ENCODE results near the gene HHAT. TPM values are rescaled to one million over a fixed set of nuclear protein-coding genes. Genes with fewer than 3 reads are reported as not detected.

Gene HHAT
- total RNA-seq, 1 experiment from 2014 or later: 3.0 TPM

- no peaks in the 10 kb centered on the region for H3K36me3 ChIP-seq (ENCODE audit: insufficient read depth, low read length, poor library complexity, severe bottlenecking)
- no peaks in the 10 kb centered on the region for H3K4me1 ChIP-seq (ENCODE audit: insufficient read depth, low read length, poor library complexity, severe bottlenecking)
- H3K4me3 ChIP-seq (ENCODE audit: low read depth, low read length, poor library complexity, severe bottlenecking): no peak overlapping the region
- TF ChIP-seq EZH2 (IDR thresholded peaks at IDR 0.05; ENCODE audit: borderline replicate concordance, low read depth, low read length, poor library complexity, severe bottlenecking): no peak
- TF ChIP-seq, protein P1, sequence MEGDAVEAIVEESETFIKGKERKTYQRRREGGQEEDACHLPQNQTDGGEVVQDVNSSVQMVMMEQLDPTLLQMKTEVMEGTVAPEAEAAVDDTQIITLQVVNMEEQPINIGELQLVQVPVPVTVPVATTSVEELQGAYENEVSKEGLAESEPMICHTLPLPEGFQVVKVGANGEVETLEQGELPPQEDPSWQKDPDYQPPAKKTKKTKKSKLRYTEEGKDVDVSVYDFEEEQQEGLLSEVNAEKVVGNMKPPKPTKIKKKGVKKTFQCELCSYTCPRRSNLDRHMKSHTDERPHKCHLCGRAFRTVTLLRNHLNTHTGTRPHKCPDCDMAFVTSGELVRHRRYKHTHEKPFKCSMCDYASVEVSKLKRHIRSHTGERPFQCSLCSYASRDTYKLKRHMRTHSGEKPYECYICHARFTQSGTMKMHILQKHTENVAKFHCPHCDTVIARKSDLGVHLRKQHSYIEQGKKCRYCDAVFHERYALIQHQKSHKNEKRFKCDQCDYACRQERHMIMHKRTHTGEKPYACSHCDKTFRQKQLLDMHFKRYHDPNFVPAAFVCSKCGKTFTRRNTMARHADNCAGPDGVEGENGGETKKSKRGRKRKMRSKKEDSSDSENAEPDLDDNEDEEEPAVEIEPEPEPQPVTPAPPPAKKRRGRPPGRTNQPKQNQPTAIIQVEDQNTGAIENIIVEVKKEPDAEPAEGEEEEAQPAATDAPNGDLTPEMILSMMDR (conservative IDR thresholded peaks at IDR 0.05; ENCODE audit: low read depth, low read length): no peak
- peaks cover 52% of the 10 kb centered on the region for H3K27me3 ChIP-seq (replicated peaks; ENCODE audit: insufficient read depth, low read depth, low read length, poor library complexity)
- ChIA-PET CTCF (no interaction called here), POLR2A (ENCODE audit: low non-redundant PET) (no interaction called here)
- no TSS peak for BruUV-seq (replicated peaks)
- no peak for DNase-seq (ENCODE audit: low spot score)
- H3K9me3 ChIP-seq (ENCODE audit: low read depth, low read length, poor library complexity, severe bottlenecking): no peaks in the 10 kb centered on the region
- no peak overlapping the region for H3K27ac ChIP-seq (ENCODE audit: low read depth, low read length, poor library complexity, severe bottlenecking)
- intact Hi-C loops (cut with micrococcal nuclease; ENCODE audit: unreplicated experiment): no loop called here
Measured at GRCh38 chr1:210700511-210700910, 371.8 kb downstream of the HHAT start.

GRCh38 chr1:210702506-210702905 is 373.8 kb downstream of the HHAT start:
- Histone ChIP-seq H3K36me3 (ENCODE audit: insufficient read depth, low read length, poor library complexity, severe bottlenecking) (no peaks in the 10 kb centered on the region), H3K27me3 (replicated peaks; ENCODE audit: insufficient read depth, low read depth, low read length, poor library complexity) (peaks cover 46% of the 10 kb centered on the region), H3K4me1 (ENCODE audit: insufficient read depth, low read length, poor library complexity, severe bottlenecking) (no peaks in the 10 kb centered on the region), H3K27ac (ENCODE audit: low read depth, low read length, poor library complexity, severe bottlenecking) (no peak overlapping the region), H3K9me3 (ENCODE audit: low read depth, low read length, poor library complexity, severe bottlenecking) (no peaks in the 10 kb centered on the region), H3K4me3 (ENCODE audit: low read depth, low read length, poor library complexity, severe bottlenecking) (no peak overlapping the region)
- intact Hi-C loops (cut with micrococcal nuclease; ENCODE audit: unreplicated experiment): no loop called here
- TF ChIP-seq, protein P1 (conservative IDR thresholded peaks at IDR 0.05; ENCODE audit: low read depth, low read length): no peak
- TF ChIP-seq EZH2 (IDR thresholded peaks at IDR 0.05; ENCODE audit: borderline replicate concordance, low read depth, low read length, poor library complexity, severe bottlenecking): no peak
- DNase-seq (ENCODE audit: low spot score): no peak
- ChIA-PET CTCF (no interaction called here), POLR2A (ENCODE audit: low non-redundant PET) (no interaction called here)
- no TSS peak for BruUV-seq (replicated peaks)

DNA sequence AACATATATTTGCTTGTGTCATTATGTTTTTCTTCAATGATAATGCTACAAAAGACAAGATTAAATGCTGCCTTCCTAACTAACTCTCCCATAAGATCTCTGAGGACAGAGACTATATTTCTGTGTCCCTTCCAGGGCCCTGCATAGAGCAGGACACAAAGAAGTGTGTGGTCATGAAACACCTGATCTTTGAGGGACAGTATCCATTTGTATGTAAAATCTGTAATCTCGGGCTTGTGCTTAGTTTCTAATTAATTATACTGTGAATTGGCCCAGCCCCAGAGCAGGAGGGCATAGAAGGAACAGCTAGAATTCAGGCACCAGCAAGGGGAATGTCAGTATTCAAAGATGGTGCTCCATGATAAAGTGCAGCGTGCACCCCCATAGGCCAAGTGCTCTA is 374.9 kb downstream of the HHAT start:
- intact Hi-C loops (cut with micrococcal nuclease; ENCODE audit: unreplicated experiment): no loop called here
- BruUV-seq (replicated peaks): no TSS peak
- no peak for TF ChIP-seq EZH2 (IDR thresholded peaks at IDR 0.05; ENCODE audit: borderline replicate concordance, low read depth, low read length, poor library complexity, severe bottlenecking)
- TF ChIP-seq, protein P1 (conservative IDR thresholded peaks at IDR 0.05; ENCODE audit: low read depth, low read length): no peak
- Histone ChIP-seq H3K27ac (ENCODE audit: low read depth, low read length, poor library complexity, severe bottlenecking) (no peak overlapping the region), H3K36me3 (ENCODE audit: insufficient read depth, low read length, poor library complexity, severe bottlenecking) (no peaks in the 10 kb centered on the region), H3K27me3 (replicated peaks; ENCODE audit: insufficient read depth, low read depth, low read length, poor library complexity) (peaks cover 50% of the 10 kb centered on the region), H3K4me3 (ENCODE audit: low read depth, low read length, poor library complexity, severe bottlenecking) (no peak overlapping the region), H3K9me3 (ENCODE audit: low read depth, low read length, poor library complexity, severe bottlenecking) (no peaks in the 10 kb centered on the region), H3K4me1 (ENCODE audit: insufficient read depth, low read length, poor library complexity, severe bottlenecking) (no peaks in the 10 kb centered on the region)
- POLR2A ChIA-PET (ENCODE audit: low non-redundant PET): no interaction called here
- CTCF ChIA-PET: no interaction called here
- no peak for DNase-seq (ENCODE audit: low spot score)
